Right lobe of liver (tissue), 4 donors: Measurements from ENCODE around the gene CT55.
"Not testable (repeated sequence)": the region's sequence is repeated elsewhere in the genome, so short reads cannot be mapped to it uniquely, and the experiment has no call there.

Experiments used
- CTCF ChIP-seq, 4 donors: fragments of 200-600 bp in 3 of 4; fragments of 450-650 bp in 1 of 4; IDR thresholded peaks; one replicate each; pipeline versions ENCODE4 v1.5.1 to v1.8.0; 2016 to 2022; ENCODE audit warnings: antibody characterized with exemption in 4 of 4, mild to moderate bottlenecking in 2 of 4
- POLR2A ChIP-seq: fragments of 450-650 bp; IDR thresholded peaks from one replicate; pipeline ENCODE4 v1.6.1; 2017; ENCODE audit warnings: antibody characterized with exemption, mild to moderate bottlenecking
- donor health status: DM: no; HTN: no; CAD: no.
- donor health status: DM: no; HTN: no; CAD: no.
- donor health status: DM: no; HTN: yes; CAD: no.

GRCh38 chrX:135116064-135116463, 55.1 kb downstream of the CT55 start:
- TF ChIP-seq POLR2A; CTCF (IDR thresholded peaks at IDR 0.05): not testable (repeated sequence)
